Endothelial cell (in vitro differentiated cells): ENCODE measurements around the gene STARD4. TPM values are rescaled to one million over a fixed set of nuclear protein-coding genes. Genes with fewer than 3 reads are reported as not detected.
A peak's percentile ranks its signal among the peaks of the same experiment; 100 is the strongest.

Source experiments
- DNase-seq: peaks from one replicate; pipeline ENCODE4 v3.0.0; 2021; ENCODE audit warnings: low spot score
- H3K27ac Mint-ChIP-seq: one replicate; pipeline ENCODE4 v1.8.0; 2021; ENCODE audit warnings: mixed read lengths, inconsistent platforms; ENCODE audit not compliant: unreplicated experiment
- H3K27me3 Mint-ChIP-seq: one replicate; pipeline ENCODE4 v1.8.0; 2021; ENCODE audit warnings: mild to moderate bottlenecking, moderate library complexity, mixed read lengths, inconsistent platforms; ENCODE audit not compliant: unreplicated experiment
- H3K36me3 Mint-ChIP-seq: one replicate; pipeline ENCODE4 v1.8.0; 2021; ENCODE audit warnings: mild to moderate bottlenecking, low read depth, mixed read lengths, inconsistent platforms; ENCODE audit not compliant: unreplicated experiment
- H3K4me1 Mint-ChIP-seq: one replicate; pipeline ENCODE4 v1.8.0; 2021; ENCODE audit warnings: mild to moderate bottlenecking, mixed read lengths, inconsistent platforms; ENCODE audit not compliant: unreplicated experiment
- H3K4me3 Mint-ChIP-seq: one replicate; pipeline ENCODE4 v1.8.0; 2021; ENCODE audit warnings: mild to moderate bottlenecking, mixed read lengths, inconsistent platforms; ENCODE audit not compliant: unreplicated experiment
- H3K9me3 Mint-ChIP-seq: one replicate; pipeline ENCODE4 v1.8.0; 2021; ENCODE audit warnings: mixed read lengths, inconsistent platforms; ENCODE audit not compliant: unreplicated experiment
- CTCF ChIP-seq: fragments of 200-600 bp; sonication (generic); IDR thresholded peaks from one replicate; pipeline ENCODE4 v1.5.0; 2021; ENCODE audit warnings: antibody characterized with exemption; ENCODE audit not compliant: unreplicated experiment
- total RNA-seq: library from RNA; stranded (reverse); fragmentation: NEBNext Ultra II Directional; extraction: Animal tissue kit (Norgen Biotek cat#: 25700); gene quantifications from one replicate; pipeline ENCODE4 v1.2.1, GENCODE V29; 2021; ENCODE audit not compliant: unreplicated experiment

Gene STARD4
- total RNA-seq, 1 donor from 2014 or later = 39.5 TPM

GRCh38 chr5:111551161-111551560 lies 38.8 kb upstream of the STARD4 start:
- H3K4me3 Mint-ChIP-seq = peak overlapping the region; percentile 63
- peaks cover 12% of the 10 kb centered on the region for H3K27me3 Mint-ChIP-seq
- no peaks in the 10 kb centered on the region for H3K9me3 Mint-ChIP-seq
- H3K27ac Mint-ChIP-seq = peak overlapping the region; percentile 99
- DNase-seq = no peak
- TF ChIP-seq CTCF = no peak
- H3K36me3 Mint-ChIP-seq = no peaks in the 10 kb centered on the region
- H3K4me1 Mint-ChIP-seq = peaks cover 54% of the 10 kb centered on the region

- Mint-ChIP-seq H3K27ac (peak overlapping the region; percentile 99), H3K4me1 (peaks cover 54% of the 10 kb centered on the region), H3K9me3 (no peaks in the 10 kb centered on the region), H3K27me3 (peaks cover 12% of the 10 kb centered on the region), H3K36me3 (no peaks in the 10 kb centered on the region), H3K4me3 (no peak overlapping the region)
- peak; percentile 75 for TF ChIP-seq CTCF
- peak; percentile 87 for DNase-seq
These were observed 38.1 kb upstream of the STARD4 start for GRCh38 chr5:111550282-111551020.

GRCh38 chr5:111548992-111549649 lies 36.8 kb upstream of the STARD4 start:
- Mint-ChIP-seq H3K27ac (peak overlapping the region; percentile 4), H3K36me3 (no peaks in the 10 kb centered on the region)

GRCh38 chr5:111548348-111548950 lies 36.1 kb upstream of the STARD4 start:
- no peak for TF ChIP-seq CTCF
- no peak overlapping the region for H3K27ac Mint-ChIP-seq
- no peaks in the 10 kb centered on the region for H3K9me3 Mint-ChIP-seq

More at GRCh38 chr5:111548992-111549649, 36.8 kb upstream of the STARD4 start:
- peaks cover 46% of the 10 kb centered on the region for H3K4me1 Mint-ChIP-seq
- TF ChIP-seq CTCF = no peak
- no peak for DNase-seq
- H3K27me3 Mint-ChIP-seq = peaks cover 10% of the 10 kb centered on the region
- no peaks in the 10 kb centered on the region for H3K9me3 Mint-ChIP-seq
- H3K4me3 Mint-ChIP-seq = no peak overlapping the region

More at GRCh38 chr5:111548348-111548950, 36.1 kb upstream of the STARD4 start:
- H3K36me3 Mint-ChIP-seq = no peaks in the 10 kb centered on the region
- no peak overlapping the region for H3K4me3 Mint-ChIP-seq
- peaks cover 39% of the 10 kb centered on the region for H3K4me1 Mint-ChIP-seq
- no peak for DNase-seq
- peaks cover 9% of the 10 kb centered on the region for H3K27me3 Mint-ChIP-seq
